Left kidney (tissue), 2 donors: Measurements from ENCODE around the gene HDAC4. TPM values are rescaled to one million over a fixed set of nuclear protein-coding genes. Genes with fewer than 3 reads are reported as not detected.

ENCODE experiments used
- DNase-seq: peaks from one replicate; pipeline ENCODE4 v3.0.0-alpha.2; 2013
- polyA plus RNA-seq: library from polyadenylated mRNA; unstranded; fragments of 120-200 nt; gene quantifications from one replicate; pipeline ENCODE4 v1.2.1, GENCODE V29; 2013; ENCODE audit not compliant: insufficient read length

HDAC4 gene
- polyA plus RNA-seq, 1 donor = 13.3 TPM

- DNase-seq = no peak
Measured at GRCh38 chr2:239236043-239236807, 164.6 kb downstream of the HDAC4 start.

- no peak for DNase-seq
Measured at GRCh38 chr2:239235311-239235710, 165.5 kb downstream of the HDAC4 start.

GRCh38 chr2:239234191-239235175 is 166.3 kb downstream of the HDAC4 start:
- DNase-seq = no peak

GRCh38 chr2:239233576-239233975 is 167.2 kb downstream of the HDAC4 start:
- DNase-seq = no peak

- no peak for DNase-seq
Measured at GRCh38 chr2:239232195-239232578, 168.6 kb downstream of the HDAC4 start.

- DNase-seq = no peak
Measured at GRCh38 chr2:239231231-239232194, 169.3 kb downstream of the HDAC4 start.

- DNase-seq = no peak
Measured at GRCh38 chr2:239230318-239231052, 170.3 kb downstream of the HDAC4 start.

- no peak for DNase-seq
Measured at GRCh38 chr2:239229545-239230279, 171.1 kb downstream of the HDAC4 start.

GRCh38 chr2:239227661-239228371 is 173.0 kb downstream of the HDAC4 start:
- DNase-seq = no peak

- DNase-seq = no peak
Measured at GRCh38 chr2:239226677-239227581, 173.9 kb downstream of the HDAC4 start.

- no peak for DNase-seq
Measured at GRCh38 chr2:239225871-239226561, 174.8 kb downstream of the HDAC4 start.

GRCh38 chr2:239225371-239225851 is 175.4 kb downstream of the HDAC4 start:
- DNase-seq = no peak

GRCh38 chr2:239224955-239225354 is 175.9 kb downstream of the HDAC4 start:
- no peak for DNase-seq

- no peak for DNase-seq
Measured at GRCh38 chr2:239224199-239224570, 176.6 kb downstream of the HDAC4 start.

- no peak for DNase-seq
Measured at GRCh38 chr2:239223310-239224198, 177.3 kb downstream of the HDAC4 start.

- no peak for DNase-seq
Measured at GRCh38 chr2:239222706-239223309, 178.0 kb downstream of the HDAC4 start.
